ENCODE results near the gene IGSF21. TPM values are rescaled to one million over a fixed set of nuclear protein-coding genes. Genes with fewer than 3 reads are reported as not detected.
A peak's percentile ranks its signal among the peaks of the same experiment; 100 is the strongest.

Gene IGSF21
- total and polyA plus RNA-seq, 2 of the 8 experiments (the other 6 are each of a cell fraction or from before 2014, with no cell fraction given), result 22.5 to 28.5 TPM

- CTCF ChIA-PET (ENCODE audit: partially characterized antibody), result interaction anchor here (0.6 to 12.2 kb wide), 28 partner anchors 9 to 673 kb away, joined by 3 to 132 read pairs (median 4); partner anchors contain the start of genes IGSF21 and KLHDC7A
- POLR2A ChIA-PET (ENCODE audit: partially characterized antibody), result interaction anchor here (1.4 to 2.8 kb wide), 2 partner anchors 25 to 89 kb away, joined by 3 to 6 read pairs; no protein-coding TSS in a partner anchor
- no peak for FAIRE-seq
- TF ChIP-seq NRF1 (IDR thresholded peaks at IDR 0.05; ENCODE audit: low read depth, low read length) (no peak), EP300 (IDR thresholded peaks at IDR 0.05; ENCODE audit: borderline replicate concordance in 1 of 2, low read depth in 2 of 2, low read length in 2 of 2) (no peak), JUND (IDR thresholded peaks at IDR 0.05; ENCODE audit: low read length) (no peak), RFX5 (IDR thresholded peaks at IDR 0.05; ENCODE audit: borderline replicate concordance, low read depth, low read length) (no peak), BCL11A (IDR thresholded peaks at IDR 0.05; ENCODE audit: low read depth in 2 of 2, low read length in 2 of 2) (no peak), CREB1 (IDR thresholded peaks at IDR 0.05) (no peak), CTCF (IDR thresholded peaks at IDR 0.05; ENCODE audit: control extremely low read depth in 1 of 3, insufficient read depth in 1 of 3, low read depth in 1 of 3, low read length in 3 of 3) (no peak), CHD1 (IDR thresholded peaks at IDR 0.05; ENCODE audit: low read depth, low read length) (no peak), BRCA1 (IDR thresholded peaks at IDR 0.05; ENCODE audit: low read depth, low read length) (no peak), POLR2A (IDR thresholded peaks at IDR 0.05; ENCODE audit: control extremely low read depth in 1 of 2, low read depth in 2 of 2, low read length in 2 of 2) (no peak), SP1 (IDR thresholded peaks at IDR 0.05; ENCODE audit: low read depth, low read length) (no peak), SIN3A (conservative IDR thresholded peaks at IDR 0.05 in 1 of 2, IDR thresholded peaks at IDR 0.05 in 1 of 2; ENCODE audit: low read depth in 1 of 2, low read length in 2 of 2) (no peak)
Observed at GRCh38 chr1:18323259-18323658, 215.7 kb downstream of the IGSF21 start.

More at GRCh38 chr1:18323259-18323658, 215.7 kb downstream of the IGSF21 start:
- DNase-seq (ENCODE audit: low read depth in 1 of 2, low spot score in 2 of 2), result no peak
- peaks cover 0 to 8% (median 5%) of the 10 kb centered on the region in 4 experiments; a peak in 5 of 7 replicates for H3K27me3 ChIP-seq (replicated peaks in 1 of 4; ENCODE audit: control insufficient read depth in 3 of 4, extremely low read depth in 1 of 4, insufficient read depth in 3 of 4, low read length in 3 of 4)
- no peak overlapping the region for H3K56ac ChIP-seq (replicated peaks; ENCODE audit: insufficient read length, low read depth, low read length)
- no peaks in the 10 kb centered on the region for H3K79me2 ChIP-seq (ENCODE audit: control insufficient read depth in 1 of 2, insufficient read depth in 2 of 2, low read length in 2 of 2)
- H2BK12ac ChIP-seq (ENCODE audit: low read depth, low read length), result peak overlapping the region; percentile 64; the same call in 1 of the 2 replicates
- no peak overlapping the region for H3K4me2 ChIP-seq (ENCODE audit: insufficient read depth in 1 of 2, low read depth in 2 of 2, low read length in 2 of 2)
- peak overlapping the region; percentile 25 for H4K91ac ChIP-seq (replicated peaks; ENCODE audit: insufficient read length, low read length)
- no peak overlapping the region for H3K4ac ChIP-seq (replicated peaks; ENCODE audit: insufficient read length, low read depth, low read length)
- no peaks in the 10 kb centered on the region for H4K20me1 ChIP-seq (replicated peaks in 1 of 2; ENCODE audit: control insufficient read depth in 1 of 2, insufficient read depth in 2 of 2, low read length in 2 of 2)
- no peak overlapping the region for H3K9ac ChIP-seq (replicated peaks in 1 of 4; ENCODE audit: extremely low read depth in 1 of 4, low read depth in 3 of 4, low read length in 3 of 4)
- no peak overlapping the region for H3K18ac ChIP-seq (ENCODE audit: extremely low read depth, low read length)
- no peak overlapping the region for H3K23ac ChIP-seq (ENCODE audit: insufficient read length)
- no peak overlapping the region for H2BK5ac ChIP-seq (ENCODE audit: low read depth, low read length)
- H2BK20ac ChIP-seq (ENCODE audit: low read length), result no peak overlapping the region
- no peak overlapping the region for H3K27ac ChIP-seq (ENCODE audit: low read depth, low read length)
- H3K23me2 ChIP-seq (ENCODE audit: low read depth, low read length), result no peaks in the 10 kb centered on the region
- peaks cover 0 to 6% (median 2%) of the 10 kb centered on the region in 4 experiments; a peak in 4 of 7 replicates for H3K4me1 ChIP-seq (replicated peaks in 1 of 4; ENCODE audit: control insufficient read depth in 3 of 4, insufficient read depth in 4 of 4, low read length in 3 of 4)
- H4K5ac ChIP-seq (ENCODE audit: insufficient read length, low read depth, low read length), result no peak overlapping the region
- no peak overlapping the region for H4K8ac ChIP-seq (ENCODE audit: extremely low read depth, insufficient read depth, low read length)
- H3K4me3 ChIP-seq (ENCODE audit: extremely low read depth in 1 of 4, insufficient read depth in 2 of 4, low read depth in 3 of 4, low read length in 4 of 4), result no peak overlapping the region
- no peaks in the 10 kb centered on the region for H3K79me1 ChIP-seq (ENCODE audit: low read depth, low read length)
- WGBS, 2 experiments (ENCODE audit: extremely low coverage in 1 of 2, insufficient coverage in 1 of 2, insufficient read length in 1 of 2, insufficient replicate concordance in 2 of 2, low coverage in 1 of 2, low lambda C conversion rate in 2 of 2, missing lambda C conversion rate in 1 of 2), result 89% methylated on average over 7 of the region's 7 CpGs; no CpG with 5 or more reads in 1 of the 2 experiments
- H3K9me3 ChIP-seq (ENCODE audit: insufficient read depth in 2 of 2, low read depth in 1 of 2, low read length in 1 of 2), result no peaks in the 10 kb centered on the region
- no peak overlapping the region for H3K14ac ChIP-seq (ENCODE audit: insufficient read length)
- H2BK15ac ChIP-seq (ENCODE audit: low read length), result peak overlapping the region; percentile 61
- no peaks in the 10 kb centered on the region for H3K36me3 ChIP-seq (ENCODE audit: control insufficient read depth in 2 of 4, insufficient read depth in 4 of 4, low read length in 3 of 4)
- no peak overlapping the region for H2AFZ ChIP-seq (ENCODE audit: low read length)
- H2BK120ac ChIP-seq (replicated peaks; ENCODE audit: low read depth, low read length), result no peak overlapping the region
- no peak overlapping the region; the same call in 1 of the 2 replicates for H2AK5ac ChIP-seq (ENCODE audit: low read depth, low read length)
